GM12878 (cell line): ENCODE results near the gene CEP76. TPM values are rescaled to one million over a fixed set of nuclear protein-coding genes. Genes with fewer than 3 reads are reported as not detected.

Experiments
- ATAC-seq: fragments of 200-7000 bp; cut with Tn5 transposase; 3 replicates; pipeline ENCODE4 v1.9.1; 2020; ENCODE audit warnings: mild to moderate bottlenecking, moderate library complexity
- BruUV-seq: library from RNA; stranded (reverse); fragments of 400-500 nt; replicated peaks from 2 replicates; lab custom pipeline; 2021; lab: Mats Ljungman, UMichigan
- CTCF ChIA-PET: fragments of 300-600 bp; sonication (Branson Sonifier 250); formaldehyde crosslinking; extraction: SDS; loops from one replicate; lab custom pipeline; 2021; ENCODE audit warnings: inconsistent platforms; lab: Yijun Ruan, JAX
- POLR2A ChIA-PET: fragments of 350-600 bp; formaldehyde crosslinking; extraction: SDS; loops from one replicate; lab custom pipeline; 2021; ENCODE audit warnings: inconsistent platforms; lab: Charles Lee
- RAD21 ChIA-PET: fragments of 300-600 bp; sonication (Branson Sonifier 250); formaldehyde crosslinking; loops from one replicate; lab custom pipeline; 2023; ENCODE audit warnings: antibody characterized with exemption; ENCODE audit not compliant: unreplicated experiment; lab: Charles Lee
- SMC1A ChIA-PET: fragments of 300-600 bp; sonication (Branson Sonifier 250); formaldehyde crosslinking; loops from one replicate; lab custom pipeline; 2023; ENCODE audit not compliant: unreplicated experiment, uncharacterized antibody; lab: Charles Lee
- DNase-seq: peaks from one replicate; pipeline ENCODE4 v3.0.0-alpha.2; 2011; ENCODE audit warnings: low read depth, low spot score
- FAIRE-seq: peaks from 3 replicates; lab custom pipeline; 2011; peaks lifted over from hg19 to GRCh38; lab: Jason Lieb, UNC
- H2AFZ ChIP-seq: 2 replicates; pipeline ENCODE4 v1.6.0; 2011; ENCODE audit warnings: low read depth, low read length, control low read depth; ENCODE audit not compliant: control insufficient read depth
- H3K27ac ChIP-seq: 2 replicates; pipeline ENCODE4 v1.5.1; 2011; ENCODE audit warnings: control low read depth; ENCODE audit not compliant: control insufficient read depth, insufficient read depth
- H3K27me3 ChIP-seq, 2 experiments: replicated peaks in 1 of 2; 2 replicates each; pipeline versions ENCODE4 v1.6.0 to v1.6.1; 2011; ENCODE audit warnings: low read length in 1 of 2; ENCODE audit not compliant: control insufficient read depth in 2 of 2, insufficient read depth in 2 of 2
- H3K36me3 ChIP-seq, 2 experiments: 2 replicates each; pipeline ENCODE4 v1.5.1; 2011; ENCODE audit warnings: low read length in 1 of 2; ENCODE audit not compliant: control insufficient read depth in 2 of 2, insufficient read depth in 2 of 2
- H3K4me1 ChIP-seq: 2 replicates; pipeline ENCODE4 v1.6.1; 2011; ENCODE audit warnings: mild to moderate bottlenecking, low read length, moderate library complexity, mixed read lengths; ENCODE audit not compliant: control insufficient read depth, insufficient read depth
- H3K4me2 ChIP-seq: 2 replicates; pipeline ENCODE4 v1.6.0; 2011; ENCODE audit warnings: control low read depth; ENCODE audit not compliant: control insufficient read depth, insufficient read depth
- H3K4me3 ChIP-seq: fragments of 200-600 bp; sonication (generic); 2 replicates; pipeline ENCODE4 v1.5.1; 2016
- H3K79me2 ChIP-seq: 2 replicates; pipeline ENCODE4 v1.6.0; 2011; ENCODE audit warnings: low read length; ENCODE audit not compliant: control insufficient read depth, insufficient read depth
- H3K9ac ChIP-seq: 2 replicates; pipeline ENCODE4 v1.8.0; 2011; ENCODE audit warnings: low read length, control low read depth, mixed read lengths; ENCODE audit not compliant: control insufficient read depth, insufficient read depth
- H3K9me3 ChIP-seq: replicated peaks from 3 replicates; pipeline ENCODE4 v1.5.1; 2011; ENCODE audit warnings: mild to moderate bottlenecking, low read length; ENCODE audit not compliant: control insufficient read depth, insufficient read depth
- H4K20me1 ChIP-seq: 2 replicates; pipeline ENCODE4 v1.6.0; 2011; ENCODE audit not compliant: control insufficient read depth, insufficient read depth
- ATF7 ChIP-seq: fragments of 450-650 bp; IDR thresholded peaks from 2 replicates; pipeline ENCODE4 v1.6.1; 2016; ENCODE audit warnings: low read depth, mild to moderate bottlenecking
- BCL11A ChIP-seq: IDR thresholded peaks from 2 replicates; pipeline ENCODE4 v1.6.1; 2011; ENCODE audit warnings: low read depth, low read length
- ETV6 ChIP-seq, 2 experiments: fragments of 450-650 bp in 1 of 2; IDR thresholded peaks in 1 of 2; conservative IDR thresholded peaks in 1 of 2; 2 replicates each; pipeline ENCODE4 v1.6.1; 2014; ENCODE audit warnings: antibody characterized with exemption in 1 of 2, borderline replicate concordance in 1 of 2, low read depth in 1 of 2, mild to moderate bottlenecking in 1 of 2, moderate library complexity in 1 of 2
- NFIC ChIP-seq: IDR thresholded peaks from 2 replicates; pipeline ENCODE4 v1.6.1; 2012; ENCODE audit warnings: low read depth, mild to moderate bottlenecking, inconsistent platforms, low read length, moderate library complexity
- NFXL1 ChIP-seq: fragments of 450-650 bp; IDR thresholded peaks from 2 replicates; pipeline ENCODE4 v1.6.1; 2017; ENCODE audit warnings: antibody characterized with exemption, mild to moderate bottlenecking, borderline replicate concordance
- NFYA ChIP-seq: IDR thresholded peaks from 2 replicates; pipeline ENCODE4 v1.6.1; 2011; ENCODE audit warnings: low read depth, mild to moderate bottlenecking, low read length, improper control_type of control experiment, borderline replicate concordance
- RAD21 ChIP-seq: IDR thresholded peaks from 2 replicates; pipeline ENCODE4 v1.6.1; 2011; ENCODE audit warnings: mild to moderate bottlenecking, low read depth, low read length, moderate library complexity; ENCODE audit not compliant: insufficient read depth
- RB1 ChIP-seq: fragments of 450-650 bp; formaldehyde crosslinking; IDR thresholded peaks from 2 replicates; pipeline ENCODE4 v1.6.1; 2017; ENCODE audit warnings: mild to moderate bottlenecking, borderline replicate concordance
- SUPT20H ChIP-seq: IDR thresholded peaks from 2 replicates; pipeline ENCODE4 v1.6.1; 2011; ENCODE audit warnings: low read depth, mild to moderate bottlenecking, low read length, moderate library complexity, borderline replicate concordance; ENCODE audit not compliant: control insufficient read depth
- USF1 ChIP-seq: IDR thresholded peaks from 2 replicates; pipeline ENCODE4 v1.6.1; 2011; ENCODE audit warnings: borderline replicate concordance, low read depth, mild to moderate bottlenecking, moderate library complexity, mixed read lengths, low read length; ENCODE audit not compliant: insufficient read depth; ENCODE audit errors: extremely low read length
- YY1 ChIP-seq: IDR thresholded peaks from 2 replicates; pipeline ENCODE4 v1.6.1; 2011; ENCODE audit warnings: low read depth, mild to moderate bottlenecking, low read length
- ZBTB11 ChIP-seq: fragments of 450-650 bp; formaldehyde crosslinking; IDR thresholded peaks from 2 replicates; pipeline ENCODE4 v1.5.0; 2022; ENCODE audit warnings: mild to moderate bottlenecking, missing genetic modification characterization
- ZNF207 ChIP-seq: fragments of 450-650 bp; IDR thresholded peaks from 2 replicates; pipeline ENCODE4 v1.6.1; 2014; ENCODE audit warnings: antibody characterized with exemption, mild to moderate bottlenecking, borderline replicate concordance
- WGBS: methylation state at CpG from one replicate; pipeline ENCODE4 v1.1.6; 2016; ENCODE audit warnings: low lambda C conversion rate; ENCODE audit not compliant: insufficient replicate concordance, insufficient coverage; ENCODE audit errors: missing lambda C conversion rate; 5-methylcytosine and 5-hydroxymethylcytosine counted together
- in situ Hi-C: fragments of 300-500 bp; cut with MboI; formaldehyde crosslinking; loops from 9 replicates; pipeline ENCODE4 v1.14.3; 2018; ENCODE audit warnings: mixed read lengths
- intact Hi-C: fragments of 100-400 bp; cut with micrococcal nuclease; formaldehyde crosslinking; loops from one replicate; pipeline ENCODE4 v1.14.2; 2022; ENCODE audit not compliant: unreplicated experiment
- polyA plus RNA-seq, 11 experiments: library from polyadenylated mRNA; depleted of rRNA in 4 of 11; unstranded in 6 of 11; stranded (reverse) in 5 of 11; fragments of >200 nt; fragmentation: Nextera tagmentation in 4 of 11; fragmentation: Illumina TruSeq in 1 of 11; extraction: Ambion mirVana in 4 of 11; extraction: Trizol in 1 of 11; gene quantifications; 1 replicate in 1 of 11; 2 replicates in 10 of 11; pipeline versions ENCODE4 v1.2.1 to v1.2.3, GENCODE V29; 2011 to 2016; ENCODE audit warnings: inconsistent platforms in 2 of 11, missing spikeins in 2 of 11, low read depth in 1 of 11
- total RNA-seq, 4 experiments: library from RNA; depleted of rRNA in 3 of 4; stranded (reverse); fragments of >200 nt in 3 of 4; fragmentation: Illumina TruSeq in 1 of 4; extraction: Trizol in 1 of 4; gene quantifications; 2 replicates each; pipeline versions ENCODE4 v1.2.1 to v1.2.3, GENCODE V29; 2013 to 2021

The CEP76 gene
- total and polyA plus RNA-seq, 10 of the 15 experiments (the other 5 are each of a cell fraction or from before 2014, with no cell fraction given) = 3.9 to 14.9 (median 13.2) TPM

GRCh38 chr18:12744103-12744502 is 41.6 kb upstream of the CEP76 start (continued):
- no peak for TF ChIP-seq ZBTB11 (CRISPR knock-in tag)
- TF ChIP-seq YY1 = no peak
- no peak for TF ChIP-seq ZNF207
- no peak for TF ChIP-seq ATF7
- TF ChIP-seq BCL11A = no peak
- TF ChIP-seq RAD21 = peak; percentile 87
- no peak for TF ChIP-seq SUPT20H
- no peak for TF ChIP-seq NFXL1

- H3K4me2 ChIP-seq = no peak overlapping the region
- CTCF ChIA-PET = interaction anchor here (2.1 to 7.3 kb wide), 4 partner anchors 11 to 193 kb away, joined by 5 to 80 read pairs (median 40); no protein-coding TSS in a partner anchor
- no peak overlapping the region for H3K9ac ChIP-seq
- FAIRE-seq (no peak), ATAC-seq (no peak), DNase-seq (no peak)
- H3K27ac ChIP-seq = no peak overlapping the region
- H3K27me3 ChIP-seq = no peaks in the 10 kb centered on the region
- no peaks in the 10 kb centered on the region for H4K20me1 ChIP-seq
- intact Hi-C loops (loop anchor here (5.0 kb wide), 1 partner anchor 415 kb away; no protein-coding TSS in a partner anchor), in situ Hi-C loops (no loop called here)
- RAD21 ChIA-PET = interaction anchor here (0.9 to 5.0 kb wide), 3 partner anchors 18 to 417 kb away, joined by 3 to 17 read pairs (median 3); no protein-coding TSS in a partner anchor
- no peaks in the 10 kb centered on the region for H3K4me1 ChIP-seq
- H2AFZ ChIP-seq = no peak overlapping the region
- SMC1A ChIA-PET = interaction anchor here (0.6 to 5.5 kb wide), 6 partner anchors 47 to 192 kb away, joined by 3 to 46 read pairs (median 4); no protein-coding TSS in a partner anchor
- no peaks in the 10 kb centered on the region for H3K9me3 ChIP-seq
- no TSS peak for BruUV-seq
- H3K4me3 ChIP-seq = no peak overlapping the region
- no peaks in the 10 kb centered on the region for H3K79me2 ChIP-seq
- no peak for TF ChIP-seq USF1
- no peak for TF ChIP-seq NFYA
- TF ChIP-seq ETV6 (conservative IDR thresholded peaks at IDR 0.05 in 1 of 2, IDR thresholded peaks at IDR 0.05 in 1 of 2; ENCODE audit: borderline replicate concordance in 1 of 2, low read depth in 1 of 2) = no peak
- no peak for TF ChIP-seq RB1
- TF ChIP-seq NFIC = no peak
- TF ChIP-seq, all 136 proteins: peak for 0
- POLR2A ChIA-PET = no interaction called here
- 30% methylated on average over 5 of the region's 5 CpGs for whole genome bisulfite sequencing
- H3K36me3 ChIP-seq = no peaks in the 10 kb centered on the region
Observed at GRCh38 chr18:12742453-12742852, 39.9 kb upstream of the CEP76 start.
